Rectal smooth muscle tissue (tissue), 1 donor: ENCODE measurements around the gene CNOT10.

Experiments
- H3K27ac ChIP-seq: one replicate; pipeline ENCODE4 v1.7.0; 2013; ENCODE audit warnings: low read depth, low read length, inconsistent platforms
- H3K27me3 ChIP-seq: one replicate; pipeline ENCODE4 v1.7.0; 2013; ENCODE audit warnings: low read length; ENCODE audit not compliant: control insufficient read depth, insufficient read depth
- H3K36me3 ChIP-seq: one replicate; pipeline ENCODE4 v1.7.0; 2013; ENCODE audit warnings: low read length; ENCODE audit not compliant: control insufficient read depth, insufficient read depth
- H3K4me1 ChIP-seq: one replicate; pipeline ENCODE4 v1.7.0; 2013; ENCODE audit warnings: low read length; ENCODE audit not compliant: control insufficient read depth, insufficient read depth
- H3K4me3 ChIP-seq: one replicate; pipeline ENCODE4 v1.7.0; 2013; ENCODE audit warnings: low read length
- H3K9ac ChIP-seq: one replicate; pipeline ENCODE4 v1.7.0; 2013; ENCODE audit warnings: low read length

CNOT10 gene

GRCh38 chr3:32700244-32700643 lies 15.3 kb downstream of the CNOT10 start:
- no peaks in the 10 kb centered on the region for H3K27me3 ChIP-seq
- H3K36me3 ChIP-seq: no peaks in the 10 kb centered on the region
- H3K4me3 ChIP-seq: no peak overlapping the region
- no peak overlapping the region for H3K9ac ChIP-seq
- no peak overlapping the region for H3K27ac ChIP-seq
- H3K4me1 ChIP-seq: peaks cover 3% of the 10 kb centered on the region

- peaks cover 6% of the 10 kb centered on the region for H3K4me1 ChIP-seq
- no peak overlapping the region for H3K27ac ChIP-seq
- no peak overlapping the region for H3K4me3 ChIP-seq
- no peaks in the 10 kb centered on the region for H3K27me3 ChIP-seq
- H3K36me3 ChIP-seq: no peaks in the 10 kb centered on the region
- H3K9ac ChIP-seq: no peak overlapping the region
These were observed 18.5 kb downstream of the CNOT10 start for GRCh38 chr3:32703491-32703972.

DNA sequence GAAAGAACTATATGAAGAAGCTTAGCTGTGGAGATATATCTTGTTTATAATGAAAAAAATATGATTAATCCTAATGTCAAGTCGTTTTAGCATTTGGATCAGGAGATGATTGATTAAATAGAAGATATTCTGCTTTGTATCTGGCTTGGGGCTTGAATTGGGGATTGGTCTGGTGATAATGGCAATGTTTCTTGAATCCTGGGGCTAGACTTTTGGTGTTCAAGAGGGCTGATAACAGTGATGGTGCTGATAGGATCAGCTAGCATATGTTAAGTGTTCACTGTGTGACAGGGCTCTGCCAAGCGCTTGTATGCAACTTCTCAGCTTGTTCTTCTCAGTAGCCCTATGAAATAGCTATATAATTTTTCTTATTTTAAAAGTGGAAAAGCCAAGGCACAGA lies 20.2 kb downstream of the CNOT10 start:
- peaks cover 6% of the 10 kb centered on the region for H3K4me1 ChIP-seq
- H3K27me3 ChIP-seq: no peaks in the 10 kb centered on the region
- H3K9ac ChIP-seq: no peak overlapping the region
- no peaks in the 10 kb centered on the region for H3K36me3 ChIP-seq
- no peak overlapping the region for H3K27ac ChIP-seq
- no peak overlapping the region for H3K4me3 ChIP-seq

- Histone ChIP-seq H3K9ac (no peak overlapping the region), H3K27ac (peak overlapping the region; percentile 40), H3K4me1 (peaks cover 6% of the 10 kb centered on the region), H3K36me3 (peaks cover 2% of the 10 kb centered on the region), H3K4me3 (no peak overlapping the region), H3K27me3 (no peaks in the 10 kb centered on the region)
These were observed 21.5 kb downstream of the CNOT10 start for GRCh38 chr3:32706348-32707025.

DNA sequence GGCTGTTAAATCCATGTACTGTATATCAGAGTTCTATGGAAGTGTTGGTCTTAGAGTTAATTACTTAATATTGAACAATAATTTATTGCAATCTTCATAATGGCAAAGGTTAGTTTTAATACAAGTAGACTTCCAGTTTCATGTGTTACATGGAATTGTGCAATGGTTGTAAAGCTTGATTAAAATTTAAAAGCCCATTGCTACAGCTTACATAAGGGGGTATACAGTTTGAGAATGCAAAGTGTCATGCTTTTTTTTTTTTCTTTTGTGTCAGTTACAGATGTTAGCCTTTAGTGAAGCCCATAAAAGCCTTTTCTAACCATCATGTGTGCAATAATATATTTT lies 22.0 kb downstream of the CNOT10 start:
- no peak overlapping the region for H3K4me3 ChIP-seq
- H3K27me3 ChIP-seq: no peaks in the 10 kb centered on the region
- H3K27ac ChIP-seq: peak overlapping the region; percentile 40
- peaks cover 2% of the 10 kb centered on the region for H3K36me3 ChIP-seq
- no peak overlapping the region for H3K9ac ChIP-seq
- peaks cover 6% of the 10 kb centered on the region for H3K4me1 ChIP-seq

DNA sequence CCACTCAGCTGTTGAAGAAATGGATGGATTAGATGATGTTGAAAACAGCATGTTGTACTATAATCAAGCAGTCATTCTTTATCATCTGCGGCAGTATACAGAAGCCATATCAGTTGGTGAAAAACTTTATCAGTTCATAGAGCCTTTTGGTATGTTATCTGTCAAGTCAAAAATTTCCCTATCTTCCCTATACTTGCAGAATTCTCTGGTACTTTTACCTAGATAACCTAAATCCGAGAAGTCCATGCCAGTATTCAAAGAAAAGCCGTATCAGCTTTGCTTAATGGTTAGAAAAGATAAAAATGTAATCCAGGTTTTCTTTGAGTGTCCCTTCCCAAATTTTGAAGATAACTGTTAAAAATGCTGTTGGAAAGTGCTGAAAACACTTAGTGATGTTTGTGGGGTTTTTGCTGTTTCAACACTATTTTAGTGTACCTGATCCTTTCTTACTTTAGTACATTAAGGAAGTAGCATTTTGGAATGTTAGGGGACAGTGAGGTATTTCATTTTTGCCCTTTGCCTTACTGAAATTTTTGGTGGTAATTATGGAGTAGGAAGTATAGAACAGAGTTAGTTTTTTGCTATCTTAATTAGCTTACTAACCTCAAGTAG lies 23.8 kb downstream of the CNOT10 start:
- Histone ChIP-seq H3K27me3 (no peaks in the 10 kb centered on the region), H3K9ac (no peak overlapping the region), H3K36me3 (peaks cover 5% of the 10 kb centered on the region), H3K27ac (no peak overlapping the region), H3K4me1 (peaks cover 4% of the 10 kb centered on the region), H3K4me3 (no peak overlapping the region)

GRCh38 chr3:32709346-32709745 lies 24.4 kb downstream of the CNOT10 start:
- H3K4me1 ChIP-seq: peaks cover 3% of the 10 kb centered on the region
- H3K4me3 ChIP-seq: no peak overlapping the region
- no peak overlapping the region for H3K27ac ChIP-seq
- peaks cover 5% of the 10 kb centered on the region for H3K36me3 ChIP-seq
- H3K9ac ChIP-seq: no peak overlapping the region
- no peaks in the 10 kb centered on the region for H3K27me3 ChIP-seq

GRCh38 chr3:32712506-32713055 lies 27.6 kb downstream of the CNOT10 start:
- Histone ChIP-seq H3K27me3 (no peaks in the 10 kb centered on the region), H3K4me3 (no peak overlapping the region), H3K9ac (no peak overlapping the region), H3K36me3 (peaks cover 7% of the 10 kb centered on the region), H3K4me1 (no peaks in the 10 kb centered on the region), H3K27ac (no peak overlapping the region)

DNA sequence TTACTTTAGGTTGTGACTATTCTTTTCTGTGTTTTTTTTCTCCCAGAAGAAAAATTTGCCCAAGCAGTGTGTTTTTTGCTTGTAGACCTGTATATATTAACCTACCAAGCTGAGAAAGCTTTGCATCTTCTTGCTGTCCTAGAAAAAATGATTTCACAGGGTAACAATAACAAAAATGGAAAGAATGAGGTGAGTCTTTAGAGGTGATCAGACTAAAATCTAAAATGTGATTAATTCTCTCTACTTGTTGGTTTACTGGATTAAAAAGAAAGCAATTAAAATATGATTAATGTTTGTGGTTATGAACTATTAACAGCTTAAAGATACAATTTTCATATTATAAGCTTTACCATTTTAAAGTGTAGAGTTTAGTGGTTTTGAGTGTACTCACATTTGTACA lies 28.2 kb downstream of the CNOT10 start:
- no peak overlapping the region for H3K4me3 ChIP-seq
- H3K4me1 ChIP-seq: no peaks in the 10 kb centered on the region
- no peak overlapping the region for H3K9ac ChIP-seq
- no peak overlapping the region for H3K27ac ChIP-seq
- no peaks in the 10 kb centered on the region for H3K27me3 ChIP-seq
- peaks cover 7% of the 10 kb centered on the region for H3K36me3 ChIP-seq

GRCh38 chr3:32719335-32719734 lies 34.3 kb downstream of the CNOT10 start:
- no peak overlapping the region for H3K27ac ChIP-seq
- peaks cover 2% of the 10 kb centered on the region for H3K36me3 ChIP-seq
- H3K4me1 ChIP-seq: no peaks in the 10 kb centered on the region
- no peak overlapping the region for H3K4me3 ChIP-seq
- H3K27me3 ChIP-seq: no peaks in the 10 kb centered on the region
- no peak overlapping the region for H3K9ac ChIP-seq

- no peaks in the 10 kb centered on the region for H3K27me3 ChIP-seq
- H3K4me1 ChIP-seq: no peaks in the 10 kb centered on the region
- H3K9ac ChIP-seq: no peak overlapping the region
- H3K4me3 ChIP-seq: no peak overlapping the region
- peaks cover 2% of the 10 kb centered on the region for H3K36me3 ChIP-seq
- no peak overlapping the region for H3K27ac ChIP-seq
These were observed 34.9 kb downstream of the CNOT10 start for GRCh38 chr3:32719931-32720330.

DNA sequence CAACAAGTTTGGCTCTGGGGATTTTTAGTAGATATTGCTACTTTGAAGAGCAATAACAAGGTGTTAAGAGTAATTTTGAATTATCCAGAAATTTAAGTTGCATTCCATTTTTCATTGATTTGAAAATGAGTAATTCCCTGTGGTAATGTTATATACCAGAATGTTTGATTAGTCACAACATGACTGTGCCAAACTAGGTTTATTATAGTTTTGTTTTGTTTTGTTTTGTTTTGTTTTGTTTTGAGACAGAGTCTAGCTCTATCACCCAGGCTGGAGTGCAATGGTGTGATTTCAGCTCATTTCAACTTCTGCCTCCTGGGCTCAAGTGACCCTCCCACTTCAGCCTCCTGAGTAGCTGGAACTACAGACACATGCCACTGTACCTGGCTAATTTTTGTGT lies 40.7 kb downstream of the CNOT10 start:
- no peak overlapping the region for H3K4me3 ChIP-seq
- H3K4me1 ChIP-seq: no peaks in the 10 kb centered on the region

More for the DNA sequence above, 40.7 kb downstream of the CNOT10 start:
- Histone ChIP-seq H3K9ac (no peak overlapping the region), H3K27ac (no peak overlapping the region), H3K36me3 (peaks cover 6% of the 10 kb centered on the region), H3K27me3 (no peaks in the 10 kb centered on the region)
